ENCODE results near the gene PRKCZ. TPM values are rescaled to one million over a fixed set of nuclear protein-coding genes. Genes with fewer than 3 reads are reported as not detected.

The PRKCZ gene
- total RNA-seq, 2 donors from 2014 or later: 11.8 to 22.4 TPM

DNA sequence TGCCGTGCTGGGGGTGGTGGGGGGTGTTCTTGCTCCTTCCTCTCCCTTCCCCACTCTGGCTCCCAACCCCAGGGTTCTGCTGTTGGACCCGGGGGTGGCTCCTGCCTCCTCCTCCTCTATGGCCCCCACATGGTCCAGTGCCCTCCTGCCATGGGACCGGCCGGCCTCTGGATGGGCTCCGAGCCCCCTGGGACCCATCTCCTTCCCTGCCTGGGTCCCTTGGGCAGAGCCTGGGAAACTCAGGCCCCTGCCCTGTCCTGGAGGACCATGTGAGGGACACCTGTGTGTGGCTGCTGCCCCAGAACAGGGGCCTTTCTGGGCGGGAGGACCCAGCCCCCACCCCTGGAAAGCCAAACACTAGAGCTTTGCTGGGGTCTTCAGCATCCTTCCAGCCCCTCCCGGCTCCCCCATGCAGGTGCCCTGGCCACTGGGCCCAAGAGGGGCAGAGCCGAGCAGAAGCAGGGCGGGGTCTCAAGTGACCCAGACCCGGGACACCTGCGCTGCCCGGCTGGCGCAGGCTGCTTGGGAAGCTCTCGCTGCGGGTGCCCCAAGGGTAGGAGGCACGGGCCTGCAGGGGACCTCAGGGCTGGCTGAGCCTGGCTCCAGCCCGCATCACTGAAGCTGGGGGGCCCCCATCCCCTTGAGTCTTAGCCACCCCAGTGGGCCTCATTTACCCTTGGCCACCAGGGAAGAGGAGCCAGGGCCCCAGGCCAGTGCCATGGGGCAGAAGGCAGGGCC is 146.9 kb downstream of the PRKCZ start:
- no peak for DNase-seq (ENCODE audit: low spot score in 2 of 2)
- Mint-ChIP-seq H3K27ac (peak overlapping the region in 1 of 2 donors; percentile 91), H3K9me3 (no peaks in the 10 kb centered on the region), H3K36me3 (no peaks in the 10 kb centered on the region)
- no peak for ATAC-seq

DNA sequence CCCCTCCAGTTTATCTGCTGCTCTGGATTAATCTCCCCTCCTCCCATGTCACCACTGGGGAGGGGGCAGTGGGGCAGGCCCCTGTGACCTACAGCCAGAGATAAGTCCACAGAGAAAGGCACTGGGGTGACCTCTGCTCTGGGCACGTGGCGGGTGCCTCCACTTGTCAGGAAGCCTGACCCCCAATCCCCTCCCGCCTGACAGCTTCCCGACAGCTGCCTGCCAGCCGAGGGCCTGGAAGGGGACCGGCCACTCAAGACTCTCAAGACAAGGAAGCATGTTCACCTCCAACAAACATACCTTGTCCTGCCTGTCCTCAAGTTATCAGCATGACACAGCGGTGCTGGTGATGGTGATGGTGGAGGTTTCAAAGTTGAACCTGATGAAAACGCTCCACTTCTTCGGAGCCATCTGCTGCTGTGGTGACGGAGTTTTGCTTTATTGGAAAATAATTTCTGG is 147.5 kb downstream of the PRKCZ start:
- no peak for DNase-seq (ENCODE audit: low spot score in 2 of 2)

GRCh38 chr1:2198571-2198970 is 148.4 kb downstream of the PRKCZ start:
- DNase-seq (ENCODE audit: low spot score in 2 of 2) (no peak), ATAC-seq (no peak)
- Mint-ChIP-seq H3K9me3 (no peaks in the 10 kb centered on the region), H3K36me3 (no peaks in the 10 kb centered on the region), H3K27ac (peak overlapping the region in 1 of 2 donors; percentile 91)

More for the DNA sequence above, 147.5 kb downstream of the PRKCZ start:
- H3K9me3 Mint-ChIP-seq: no peaks in the 10 kb centered on the region
- H3K36me3 Mint-ChIP-seq: no peaks in the 10 kb centered on the region
- peak overlapping the region in 1 of 2 donors; percentile 91 for H3K27ac Mint-ChIP-seq
- no peak for ATAC-seq

GRCh38 chr1:2199042-2199810 is 149.0 kb downstream of the PRKCZ start:
- Mint-ChIP-seq H3K36me3 (no peaks in the 10 kb centered on the region), H3K9me3 (no peaks in the 10 kb centered on the region), H3K27ac (peak overlapping the region; percentile 91 to 96)
- ATAC-seq: peak; percentile 81 to 82
- DNase-seq (ENCODE audit: low spot score in 2 of 2): peak; percentile 82 to 84

GRCh38 chr1:2200308-2200943 is 150.2 kb downstream of the PRKCZ start:
- Mint-ChIP-seq H3K9me3 (no peaks in the 10 kb centered on the region), H3K27ac (peak overlapping the region in 1 of 2 donors; percentile 91), H3K36me3 (no peaks in the 10 kb centered on the region)
- ATAC-seq (no peak), DNase-seq (ENCODE audit: low spot score in 2 of 2) (no peak)

DNA sequence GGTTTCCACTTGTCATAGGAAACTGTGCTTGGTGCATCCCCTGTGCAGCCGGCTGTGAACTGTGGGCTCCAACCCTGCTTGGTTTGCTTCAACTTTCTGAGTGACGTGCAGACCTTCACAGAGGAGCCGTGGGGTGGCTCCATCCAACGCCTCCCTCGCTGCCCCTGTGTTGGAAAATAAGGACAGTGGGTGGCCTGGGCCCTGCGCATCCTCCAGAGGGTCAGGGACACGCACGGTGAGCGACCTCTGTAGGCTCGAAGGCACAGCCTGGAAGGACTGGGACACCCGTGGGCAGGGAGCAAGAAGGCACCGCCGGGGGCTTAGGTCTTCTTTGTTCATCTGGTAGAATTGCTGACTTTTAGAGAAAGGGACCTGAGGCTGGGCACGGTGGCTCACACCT is 150.9 kb downstream of the PRKCZ start:
- no peak overlapping the region for H3K27ac Mint-ChIP-seq
- ATAC-seq (no peak), DNase-seq (ENCODE audit: low spot score in 2 of 2) (no peak)
- H3K36me3 Mint-ChIP-seq: no peaks in the 10 kb centered on the region
- no peaks in the 10 kb centered on the region for H3K9me3 Mint-ChIP-seq

DNA sequence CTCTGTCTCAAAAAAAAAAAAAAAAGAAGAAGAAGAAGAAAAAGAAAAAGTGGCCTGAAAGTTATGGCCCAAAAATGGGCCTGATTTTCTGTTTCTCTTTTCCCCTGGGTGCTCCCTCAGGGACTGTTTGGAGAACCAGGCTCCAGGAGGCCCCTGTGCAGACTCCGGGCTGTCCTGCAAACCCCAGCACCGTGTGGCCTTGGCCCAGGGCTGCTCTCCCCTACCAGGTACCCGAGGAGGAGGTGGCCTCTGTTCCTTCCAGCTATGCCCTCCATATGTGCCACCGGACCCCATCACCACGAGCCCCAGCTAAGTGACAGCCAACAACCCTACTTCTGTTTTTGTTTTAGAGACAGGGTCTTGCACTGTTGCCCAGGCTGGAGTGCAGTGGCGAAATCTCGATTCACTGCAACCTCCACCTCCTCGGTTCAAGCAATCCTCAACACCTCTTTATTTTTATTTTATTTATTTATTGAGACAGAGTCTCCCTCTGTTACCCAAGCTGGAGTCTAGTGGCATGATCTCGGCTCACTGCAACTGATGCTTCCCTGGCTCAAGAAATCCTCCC is 151.9 kb downstream of the PRKCZ start:
- H3K9me3 Mint-ChIP-seq: no peaks in the 10 kb centered on the region
- H3K27ac Mint-ChIP-seq: no peak overlapping the region
- H3K36me3 Mint-ChIP-seq: no peaks in the 10 kb centered on the region
- no peak for ATAC-seq
- DNase-seq (ENCODE audit: low spot score in 2 of 2): no peak

DNA sequence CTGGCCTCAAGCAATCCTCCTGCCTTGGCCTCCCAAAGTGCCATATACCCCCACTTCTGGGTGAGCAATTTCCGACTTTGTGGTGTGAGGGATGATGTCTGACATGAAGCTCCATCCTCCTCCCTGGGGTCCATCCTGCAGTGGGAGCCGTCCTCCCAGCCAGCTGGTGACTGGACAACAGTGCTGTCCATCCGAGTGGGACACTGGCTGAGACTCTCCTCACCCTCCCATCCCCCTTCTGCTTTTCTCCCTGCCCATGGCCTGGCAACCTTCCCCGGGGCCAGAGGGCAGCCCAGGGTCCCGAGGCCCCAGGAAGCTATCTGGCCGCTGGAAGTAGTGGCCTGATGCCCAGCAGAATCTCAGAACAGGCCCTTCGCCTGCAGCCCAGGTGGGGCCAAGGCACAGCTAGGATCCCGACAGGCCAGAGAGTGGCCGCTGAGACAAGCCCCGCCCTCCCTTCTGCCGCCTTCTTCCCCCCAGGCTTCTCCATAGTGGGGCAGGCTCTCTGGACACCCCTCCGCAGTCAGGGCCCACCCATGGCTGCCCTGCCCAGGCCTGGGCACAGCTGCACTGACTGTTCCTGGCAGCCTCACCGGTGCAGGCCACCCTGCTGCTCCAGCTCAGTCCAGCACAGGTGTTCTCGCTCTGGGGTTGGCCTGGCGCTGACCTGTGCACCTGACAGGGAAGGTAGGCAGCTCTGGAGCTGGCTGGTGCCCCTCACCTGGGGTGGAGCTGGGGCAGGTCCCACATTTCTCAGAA is 152.8 kb downstream of the PRKCZ start:
- no peaks in the 10 kb centered on the region for H3K36me3 Mint-ChIP-seq
- no peaks in the 10 kb centered on the region for H3K9me3 Mint-ChIP-seq
- peak overlapping the region in 1 of 2 donors; percentile 60 for H3K27ac Mint-ChIP-seq
- ATAC-seq (no peak), DNase-seq (ENCODE audit: low spot score in 2 of 2) (no peak)

DNA sequence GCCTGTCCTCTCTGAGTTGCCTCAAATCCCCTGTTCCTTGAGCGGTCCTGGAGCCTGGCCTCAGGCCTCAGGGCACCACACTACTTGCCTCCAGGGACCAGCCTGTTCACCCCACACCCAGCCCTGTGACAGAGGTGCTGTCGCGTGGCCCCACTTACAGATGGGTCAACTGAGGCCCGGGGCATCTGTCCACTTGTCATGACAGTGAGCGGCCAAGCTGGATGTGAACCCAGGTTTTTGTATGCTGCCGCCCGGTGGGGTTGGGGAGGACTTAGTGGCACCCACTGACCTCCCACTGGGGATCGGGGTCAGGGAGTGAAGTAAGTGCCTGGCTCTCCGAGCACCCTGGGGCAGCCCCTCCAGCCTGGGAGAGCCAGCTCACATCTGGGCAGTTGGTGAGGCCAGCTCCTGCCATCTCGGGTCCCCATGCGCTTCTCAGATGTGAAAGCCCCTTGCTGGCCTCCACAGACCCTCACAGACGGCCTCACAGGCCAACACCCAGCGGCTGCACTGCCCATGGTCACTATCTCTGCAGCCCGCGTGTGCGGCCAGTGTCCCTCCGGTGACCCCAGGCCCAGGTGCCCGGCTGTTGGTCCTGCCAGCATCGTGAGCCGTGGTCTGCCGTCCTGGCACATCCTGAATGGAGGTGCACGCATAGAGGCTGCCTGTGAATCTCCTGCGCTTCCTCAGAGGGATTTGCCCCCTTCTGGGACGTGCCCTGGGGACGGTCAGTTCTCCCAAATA is 153.6 kb downstream of the PRKCZ start:
- Mint-ChIP-seq H3K27ac (peak overlapping the region in 1 of 2 donors; percentile 60), H3K9me3 (no peaks in the 10 kb centered on the region), H3K36me3 (no peaks in the 10 kb centered on the region)

GRCh38 chr1:2204415-2205190 is 154.4 kb downstream of the PRKCZ start:
- DNase-seq (ENCODE audit: low spot score in 2 of 2): peak in 1 of 2 donors; percentile 43
- H3K36me3 Mint-ChIP-seq: no peaks in the 10 kb centered on the region
- ATAC-seq: peak; percentile 18 to 52
- H3K27ac Mint-ChIP-seq: no peak overlapping the region
- H3K9me3 Mint-ChIP-seq: no peaks in the 10 kb centered on the region

More for the DNA sequence above, 153.6 kb downstream of the PRKCZ start:
- DNase-seq (ENCODE audit: low spot score in 2 of 2) (no peak), ATAC-seq (no peak)

DNA sequence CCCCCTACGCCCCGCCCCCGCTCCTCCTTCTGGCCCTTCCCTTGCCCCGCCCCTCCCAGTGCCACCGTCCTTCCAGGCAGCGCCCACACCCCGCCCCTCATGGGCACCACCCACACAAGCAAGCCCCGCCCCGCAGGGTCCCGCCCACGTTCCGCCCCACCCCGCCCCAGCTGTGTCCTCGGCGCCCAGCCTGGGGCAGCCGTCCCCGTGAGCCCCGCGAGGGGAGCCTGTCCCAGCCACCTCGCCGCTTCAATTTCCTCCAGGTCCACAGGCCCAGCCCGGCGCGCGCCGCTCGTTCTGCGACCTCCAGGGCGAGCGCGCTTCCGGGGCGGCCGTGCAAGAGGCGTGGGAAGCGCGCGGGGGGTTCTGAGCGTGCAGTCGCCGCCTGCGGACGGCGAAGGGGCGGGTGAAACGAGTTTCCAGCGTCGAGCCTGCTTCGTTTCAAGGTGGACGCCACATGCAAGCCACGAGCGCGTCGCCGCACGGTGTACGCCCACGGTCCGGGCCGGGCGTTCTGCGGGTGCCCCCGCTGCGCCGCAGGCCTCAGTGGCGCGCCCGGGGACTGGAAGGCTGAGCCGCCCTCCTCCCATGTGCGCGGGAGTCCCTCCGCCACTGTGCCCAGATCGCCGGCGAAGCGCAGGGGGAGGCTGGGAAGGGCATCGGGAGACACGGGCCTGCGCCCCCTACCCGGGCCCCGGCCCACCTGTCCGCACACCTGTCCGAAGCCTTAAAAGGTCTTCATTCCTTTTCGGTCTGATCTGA is 155.2 kb downstream of the PRKCZ start:
- H3K9me3 Mint-ChIP-seq: no peaks in the 10 kb centered on the region
- peak; percentile 84 to 88 for ATAC-seq
- DNase-seq (ENCODE audit: low spot score in 2 of 2): peak; percentile 83 to 90
- H3K27ac Mint-ChIP-seq: no peak overlapping the region
- H3K36me3 Mint-ChIP-seq: no peaks in the 10 kb centered on the region

- ATAC-seq (no peak), DNase-seq (ENCODE audit: low spot score in 2 of 2) (no peak)
- no peaks in the 10 kb centered on the region for H3K9me3 Mint-ChIP-seq
- no peaks in the 10 kb centered on the region for H3K36me3 Mint-ChIP-seq
- H3K27ac Mint-ChIP-seq: no peak overlapping the region
Measured at GRCh38 chr1:2206813-2207487, 156.7 kb downstream of the PRKCZ start.

DNA sequence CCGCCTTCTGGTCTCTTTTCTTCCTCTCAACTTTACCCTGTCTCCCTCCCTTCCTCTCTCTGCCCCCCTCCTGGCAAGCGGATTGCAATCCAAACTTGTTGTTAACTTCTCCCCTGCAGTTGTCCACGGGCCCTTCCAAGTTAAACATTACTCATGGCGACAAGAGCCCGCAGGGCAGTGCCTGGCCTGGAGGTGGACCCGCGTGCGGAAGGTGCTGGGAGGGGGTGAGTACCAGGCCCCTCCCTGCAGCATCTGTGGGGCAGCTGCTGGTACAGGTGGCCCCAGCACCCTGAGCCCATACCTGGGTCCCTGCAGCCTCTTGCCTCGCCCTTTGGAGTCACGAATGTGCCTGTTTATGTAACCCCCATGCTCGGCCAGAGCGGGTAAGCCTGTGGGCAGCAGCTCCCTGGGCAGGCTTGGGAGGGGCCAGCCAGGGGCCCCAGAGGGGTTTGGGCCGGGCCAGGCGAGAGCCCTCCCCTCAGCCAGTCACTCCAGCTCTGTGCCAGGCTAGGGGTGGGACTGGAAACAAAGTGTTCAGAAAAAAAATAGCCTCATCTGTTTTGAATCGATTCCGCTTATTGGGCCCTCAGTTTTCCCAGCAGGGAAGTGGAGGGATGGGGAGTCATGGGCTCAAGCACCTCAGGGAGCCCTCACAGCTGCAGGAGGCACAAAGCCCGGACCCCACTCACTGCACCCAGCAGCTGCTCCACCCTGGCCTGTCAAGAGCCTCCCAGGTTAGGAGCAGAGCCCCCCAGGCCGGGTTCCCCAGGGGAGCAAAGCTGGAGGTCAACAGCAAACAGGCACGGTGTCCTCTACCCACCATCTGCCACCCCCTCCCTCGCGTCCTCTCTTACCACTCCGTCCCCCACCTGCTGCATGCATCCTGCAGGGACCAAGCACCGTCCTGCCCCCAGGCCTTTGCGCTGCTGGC is 158.4 kb downstream of the PRKCZ start:
- H3K9me3 Mint-ChIP-seq: no peaks in the 10 kb centered on the region
- DNase-seq (ENCODE audit: low spot score in 2 of 2) (no peak), ATAC-seq (no peak)
- H3K27ac Mint-ChIP-seq: no peak overlapping the region
- H3K36me3 Mint-ChIP-seq: no peaks in the 10 kb centered on the region
